Hepatocyte (in vitro differentiated cells): ENCODE results near the gene PHC1.

Experiments used
- CTCF ChIP-seq: fragments of 200-600 bp; sonication (generic); IDR thresholded peaks from 2 replicates; pipeline ENCODE4 v1.5.1; 2016; ENCODE audit warnings: antibody characterized with exemption, mild to moderate bottlenecking; ENCODE audit not compliant: poor library complexity
- EZH2phosphoT487 ChIP-seq: fragments of 200-600 bp; sonication (generic); IDR thresholded peaks from one replicate; pipeline ENCODE4 v1.6.1; 2018; ENCODE audit warnings: antibody characterized with exemption, mild to moderate bottlenecking, low read depth, moderate library complexity; ENCODE audit not compliant: unreplicated experiment, severe bottlenecking

GRCh38 chr12:8916154-8916553 lies 1.8 kb downstream of the PHC1 start:
- no peak for TF ChIP-seq CTCF
- TF ChIP-seq EZH2phosphoT487 = no peak
